Type B pancreatic cell (in vitro differentiated cells): ENCODE results near the gene ADAMTS10. TPM values are rescaled to one million over a fixed set of nuclear protein-coding genes. Genes with fewer than 3 reads are reported as not detected.

Experiments
- DNase-seq: peaks from one replicate; pipeline ENCODE4 v3.0.0; 2021; ENCODE audit warnings: mixed read lengths; ENCODE audit not compliant: unreplicated experiment; ENCODE audit errors: extremely low spot score
- H3K27ac Mint-ChIP-seq: 2 replicates; pipeline ENCODE4 v1.8.0; 2021; ENCODE audit warnings: mild to moderate bottlenecking, mixed read lengths
- H3K27me3 Mint-ChIP-seq: 2 replicates; pipeline ENCODE4 v1.8.0; 2021; ENCODE audit warnings: mixed read lengths
- H3K36me3 Mint-ChIP-seq: 2 replicates; pipeline ENCODE4 v1.8.0; 2021; ENCODE audit warnings: mixed read lengths
- H3K4me1 Mint-ChIP-seq: one replicate; pipeline ENCODE4 v1.8.0; 2021; ENCODE audit warnings: mixed read lengths; ENCODE audit not compliant: unreplicated experiment
- H3K4me3 Mint-ChIP-seq: 2 replicates; pipeline ENCODE4 v1.8.0; 2021; ENCODE audit warnings: mild to moderate bottlenecking, mixed read lengths
- H3K9me3 Mint-ChIP-seq: 2 replicates; pipeline ENCODE4 v1.8.0; 2021; ENCODE audit warnings: mixed read lengths
- long read RNA-seq: library from polyadenylated mRNA; unstranded; transcript quantifications from one replicate; pipeline ENCODE4 v2.0.0, GENCODE V29; 2020
- total RNA-seq: library from RNA; stranded (reverse); gene quantifications from 2 replicates; pipeline ENCODE4 v1.2.1, GENCODE V29; 2021; ENCODE audit warnings: low replicate concordance
- TF ChIP-seq, protein P1 (sequence below): fragments of 200-600 bp; sonication (generic); conservative IDR thresholded peaks from 2 replicates; pipeline ENCODE4 v1.5.0; 2021; ENCODE audit warnings: antibody characterized with exemption, mild to moderate bottlenecking

Gene ADAMTS10
- total RNA-seq, result 6.4 and 59.2 TPM in 2 replicates
- long read RNA-seq, partial matches to known transcripts, result 0 of 1 reads
- long read RNA-seq, other reads (novel, unspliced or antisense), result 1 of 1 reads

DNA sequence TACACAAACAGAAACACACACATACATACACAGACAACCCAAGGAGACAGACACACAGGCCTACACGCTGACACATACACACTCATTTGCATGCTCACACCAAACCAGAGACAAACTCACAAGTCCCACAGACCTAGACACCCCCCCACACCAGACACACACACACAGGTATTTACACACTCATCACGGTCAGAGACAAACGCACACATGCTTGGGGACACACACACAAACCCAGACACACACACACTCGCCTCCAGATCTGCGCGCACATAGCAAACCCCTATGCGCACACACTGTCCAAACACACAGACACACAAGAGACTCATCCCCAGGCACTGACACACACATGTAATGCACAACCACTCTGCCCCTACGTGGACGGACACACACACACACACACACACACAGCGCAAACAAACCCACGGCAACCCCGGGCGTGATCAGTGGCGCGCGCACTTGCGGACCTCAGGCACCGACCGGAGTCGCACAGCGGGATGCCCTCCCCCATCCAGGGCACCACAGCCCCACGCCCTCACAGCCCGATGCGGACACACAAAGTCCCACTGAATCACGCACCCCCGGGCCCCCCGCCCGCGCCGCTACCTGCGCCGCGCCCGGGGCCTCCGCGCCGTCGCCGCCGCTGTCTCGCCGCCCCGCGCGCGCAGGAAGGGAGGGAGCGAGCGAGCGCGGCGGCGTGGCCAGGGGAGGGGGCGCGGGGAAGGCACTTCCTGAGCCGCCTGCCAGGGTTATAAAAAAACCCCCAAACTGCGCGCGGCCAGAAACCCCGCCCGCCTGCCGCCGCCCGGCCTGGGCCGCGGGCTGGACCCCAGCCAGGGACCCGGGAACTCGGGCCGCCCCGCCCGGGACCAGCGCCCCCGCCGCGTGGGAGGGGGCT lies at the start of gene ADAMTS10:
ADAMTS10 (minus strand) TSS at position 675 of the 895 bp plus-strand sequence. CDS start 5,005 bp downstream, outside the sequence.
- TF ChIP-seq, protein P1, sequence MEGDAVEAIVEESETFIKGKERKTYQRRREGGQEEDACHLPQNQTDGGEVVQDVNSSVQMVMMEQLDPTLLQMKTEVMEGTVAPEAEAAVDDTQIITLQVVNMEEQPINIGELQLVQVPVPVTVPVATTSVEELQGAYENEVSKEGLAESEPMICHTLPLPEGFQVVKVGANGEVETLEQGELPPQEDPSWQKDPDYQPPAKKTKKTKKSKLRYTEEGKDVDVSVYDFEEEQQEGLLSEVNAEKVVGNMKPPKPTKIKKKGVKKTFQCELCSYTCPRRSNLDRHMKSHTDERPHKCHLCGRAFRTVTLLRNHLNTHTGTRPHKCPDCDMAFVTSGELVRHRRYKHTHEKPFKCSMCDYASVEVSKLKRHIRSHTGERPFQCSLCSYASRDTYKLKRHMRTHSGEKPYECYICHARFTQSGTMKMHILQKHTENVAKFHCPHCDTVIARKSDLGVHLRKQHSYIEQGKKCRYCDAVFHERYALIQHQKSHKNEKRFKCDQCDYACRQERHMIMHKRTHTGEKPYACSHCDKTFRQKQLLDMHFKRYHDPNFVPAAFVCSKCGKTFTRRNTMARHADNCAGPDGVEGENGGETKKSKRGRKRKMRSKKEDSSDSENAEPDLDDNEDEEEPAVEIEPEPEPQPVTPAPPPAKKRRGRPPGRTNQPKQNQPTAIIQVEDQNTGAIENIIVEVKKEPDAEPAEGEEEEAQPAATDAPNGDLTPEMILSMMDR, result no peak
- DNase-seq, result no peak
- H3K27me3 Mint-ChIP-seq, result peaks cover 14% of the 10 kb centered on the region

DNA sequence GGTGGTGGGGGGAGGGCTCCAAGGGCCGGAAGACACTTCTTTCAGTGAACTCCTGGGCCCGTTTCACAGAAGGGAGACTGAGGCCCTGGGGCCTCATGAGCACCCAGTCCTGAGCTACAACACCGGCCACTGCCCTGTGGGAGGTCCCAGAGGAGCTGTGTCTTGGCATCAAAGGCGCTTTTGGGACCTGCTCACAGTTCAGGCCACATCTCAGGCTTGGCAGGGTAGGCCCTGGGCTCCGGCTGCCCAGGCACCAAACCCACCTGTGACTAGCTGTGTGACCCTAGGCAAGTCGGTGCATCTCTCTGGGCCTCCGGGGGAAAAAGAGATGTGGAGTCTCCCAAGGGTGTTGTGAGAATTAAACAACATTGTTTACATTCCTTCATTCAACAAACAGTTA lies 49.4 kb upstream of the ADAMTS10 start:
- TF ChIP-seq, protein P1, result no peak
- Mint-ChIP-seq H3K27ac (no peak overlapping the region), H3K4me3 (no peak overlapping the region), H3K4me1 (no peaks in the 10 kb centered on the region), H3K9me3 (no peaks in the 10 kb centered on the region), H3K27me3 (peaks cover 26% of the 10 kb centered on the region), H3K36me3 (no peaks in the 10 kb centered on the region)
- no peak for DNase-seq

More for the DNA sequence above, at the start of gene ADAMTS10:
- Mint-ChIP-seq H3K36me3 (peaks cover 7% of the 10 kb centered on the region), H3K4me1 (peaks cover 26% of the 10 kb centered on the region), H3K9me3 (no peaks in the 10 kb centered on the region), H3K27ac (peak within 1 kb of the TSS; percentile 79), H3K4me3 (peak within 1 kb of the TSS; percentile 96)

DNA sequence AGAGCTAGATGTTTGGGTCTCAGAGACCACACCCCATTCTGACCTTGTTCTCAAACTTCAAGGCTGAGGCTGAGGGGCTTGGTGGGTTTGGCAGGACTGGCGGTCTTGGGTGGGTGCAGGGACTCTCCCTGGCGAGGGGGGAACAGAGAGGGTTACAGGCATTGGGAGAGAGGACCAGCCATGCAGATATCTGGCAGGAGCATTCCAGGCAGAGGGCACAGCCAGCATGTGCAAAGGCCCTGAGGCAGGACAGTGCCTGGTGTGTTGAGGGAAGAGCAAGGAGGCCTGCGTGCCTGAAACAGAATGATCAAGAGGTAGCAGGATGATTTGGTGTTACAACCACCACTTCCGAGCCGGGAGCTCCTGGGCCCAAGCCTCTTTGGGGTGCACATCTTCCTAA lies 47.4 kb upstream of the ADAMTS10 start:
- no peak for DNase-seq
- TF ChIP-seq, protein P1, result no peak
- no peak overlapping the region for H3K4me3 Mint-ChIP-seq
- H3K36me3 Mint-ChIP-seq, result no peaks in the 10 kb centered on the region
- H3K27ac Mint-ChIP-seq, result no peak overlapping the region
- no peaks in the 10 kb centered on the region for H3K9me3 Mint-ChIP-seq
- peaks cover 26% of the 10 kb centered on the region for H3K27me3 Mint-ChIP-seq
- no peaks in the 10 kb centered on the region for H3K4me1 Mint-ChIP-seq

DNA sequence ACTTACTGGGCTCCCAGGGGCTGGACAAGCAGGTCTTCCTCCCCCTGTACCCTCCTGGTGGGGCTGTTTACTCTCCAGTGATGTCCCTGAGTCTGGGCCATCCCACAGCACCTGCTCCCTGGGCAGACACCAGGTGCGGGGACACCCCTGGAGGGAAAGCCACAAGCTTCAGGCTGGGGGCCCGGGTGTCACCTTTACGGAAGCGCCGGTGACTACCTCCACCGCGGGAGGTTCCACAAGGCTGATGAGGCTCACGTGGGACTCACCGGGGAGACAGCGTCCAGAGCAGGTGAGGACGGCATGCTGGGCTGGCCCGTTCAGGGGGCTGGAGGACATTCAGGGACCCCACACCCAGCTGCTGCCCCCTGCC lies 44.8 kb upstream of the ADAMTS10 start:
- Mint-ChIP-seq H3K4me1 (no peaks in the 10 kb centered on the region), H3K36me3 (no peaks in the 10 kb centered on the region), H3K9me3 (no peaks in the 10 kb centered on the region), H3K4me3 (no peak overlapping the region), H3K27me3 (peaks cover 24% of the 10 kb centered on the region), H3K27ac (no peak overlapping the region)
- TF ChIP-seq, protein P1, result no peak
- DNase-seq, result no peak

DNA sequence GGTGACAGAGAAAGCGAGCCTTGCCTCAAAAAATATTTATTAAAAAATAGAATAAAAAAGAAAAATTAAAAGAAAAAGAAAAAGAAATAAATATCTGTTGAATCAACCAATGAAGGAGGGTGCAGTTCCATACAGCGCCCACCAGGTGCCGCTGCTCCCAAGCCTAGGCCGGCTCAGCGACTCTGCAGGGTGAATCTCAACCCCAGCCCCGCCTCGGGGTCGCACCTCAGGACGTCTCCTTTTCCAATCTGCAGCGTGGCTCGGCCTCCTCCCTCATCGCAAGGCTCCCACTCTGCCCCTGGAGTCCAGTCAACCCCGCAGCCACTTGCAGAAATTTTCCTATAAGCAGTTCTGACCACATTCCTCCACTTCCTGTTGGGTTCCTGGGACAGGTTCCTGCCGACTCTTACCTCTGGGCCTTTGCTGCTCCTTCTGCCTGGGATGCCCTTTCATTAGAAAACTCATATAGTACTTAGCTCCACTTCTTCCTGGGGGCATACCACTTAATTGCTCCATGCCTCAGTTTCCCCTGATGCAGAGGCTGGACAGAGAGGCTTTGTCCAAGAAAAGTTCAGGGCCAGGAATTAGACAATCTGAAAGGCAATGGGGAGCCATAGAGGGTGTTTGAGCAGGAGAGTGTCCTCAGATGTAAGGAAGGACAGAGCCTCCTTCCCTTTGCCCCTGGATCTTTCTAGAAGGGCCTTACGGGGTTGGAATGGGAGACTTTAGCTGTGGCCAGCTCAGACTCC lies 44.2 kb upstream of the ADAMTS10 start:
- DNase-seq, result peak; percentile 81
- Mint-ChIP-seq H3K27me3 (peaks cover 24% of the 10 kb centered on the region), H3K9me3 (no peaks in the 10 kb centered on the region), H3K27ac (no peak overlapping the region), H3K4me3 (peak overlapping the region; percentile 78), H3K4me1 (no peaks in the 10 kb centered on the region), H3K36me3 (no peaks in the 10 kb centered on the region)
- TF ChIP-seq, protein P1, result peak; percentile 99
